Left renal cortex interstitium (tissue), 4 donors: Measurements from ENCODE around the gene BCAS3. TPM values are rescaled to one million over a fixed set of nuclear protein-coding genes. Genes with fewer than 3 reads are reported as not detected.
"Not testable (repeated sequence)": the region's sequence is repeated elsewhere in the genome, so short reads cannot be mapped to it uniquely, and the experiment has no call there.

Experiments used
- DNase-seq, 4 donors: peaks; one replicate each; pipeline ENCODE4 v3.0.0-alpha.2; 2013; ENCODE audit warnings: low read depth in 4 of 4, low spot score in 2 of 4, missing footprints in 1 of 4
- polyA plus RNA-seq, 4 donors: library from polyadenylated mRNA; unstranded; fragments of 120-200 nt; gene quantifications; one replicate each; pipeline ENCODE4 v1.2.1, GENCODE V29; 2013; ENCODE audit not compliant: insufficient read length in 4 of 4

Gene BCAS3
- 10 to 100 TPM; 28.0 to 30.8 (median 29.6) TPM for polyA plus RNA-seq

DNA sequence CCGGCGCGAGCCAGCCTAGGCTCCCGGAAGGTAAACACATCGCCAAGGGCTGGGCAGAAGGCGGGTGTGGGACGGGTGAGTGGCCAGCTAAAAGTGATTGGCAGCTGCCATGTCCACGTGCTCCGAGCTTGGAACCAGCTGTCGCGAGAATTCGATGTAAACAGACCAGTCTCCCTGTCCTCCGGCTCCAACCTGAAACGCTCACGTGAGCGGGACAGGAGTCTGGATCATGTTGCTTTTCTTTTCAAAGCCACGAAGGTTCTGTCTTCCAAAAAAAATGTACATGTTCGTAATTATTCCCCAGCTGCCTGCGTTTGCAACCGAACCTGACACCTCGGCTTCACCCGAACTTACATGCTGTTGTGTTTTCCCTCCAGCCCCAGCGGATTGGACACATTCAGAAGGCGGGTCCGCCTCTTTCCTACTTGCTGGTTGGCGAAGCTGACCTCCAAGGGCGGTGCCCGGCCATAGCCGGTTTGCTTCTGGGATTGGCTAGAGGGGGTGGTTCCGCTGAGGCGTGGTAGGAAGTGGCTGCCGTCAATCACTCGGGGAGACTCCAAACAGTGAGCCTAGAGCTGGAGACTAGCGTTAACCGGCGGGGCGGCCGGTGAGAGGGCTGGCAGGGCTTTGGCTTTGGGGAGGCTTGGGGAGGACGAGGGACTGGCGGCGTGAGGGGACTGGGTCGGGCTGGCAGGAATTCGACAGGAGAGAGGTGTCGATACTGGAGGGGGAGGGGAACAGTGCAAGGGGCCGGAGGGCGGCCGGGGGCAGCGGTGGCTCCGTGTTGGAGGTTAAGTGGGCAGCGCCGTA lies at the start of gene BCAS3:
BCAS3 (plus strand) TSS at position 544 of the 810 bp plus-strand sequence.
- peak; percentile 94 to 100 (median 98) for DNase-seq

DNA sequence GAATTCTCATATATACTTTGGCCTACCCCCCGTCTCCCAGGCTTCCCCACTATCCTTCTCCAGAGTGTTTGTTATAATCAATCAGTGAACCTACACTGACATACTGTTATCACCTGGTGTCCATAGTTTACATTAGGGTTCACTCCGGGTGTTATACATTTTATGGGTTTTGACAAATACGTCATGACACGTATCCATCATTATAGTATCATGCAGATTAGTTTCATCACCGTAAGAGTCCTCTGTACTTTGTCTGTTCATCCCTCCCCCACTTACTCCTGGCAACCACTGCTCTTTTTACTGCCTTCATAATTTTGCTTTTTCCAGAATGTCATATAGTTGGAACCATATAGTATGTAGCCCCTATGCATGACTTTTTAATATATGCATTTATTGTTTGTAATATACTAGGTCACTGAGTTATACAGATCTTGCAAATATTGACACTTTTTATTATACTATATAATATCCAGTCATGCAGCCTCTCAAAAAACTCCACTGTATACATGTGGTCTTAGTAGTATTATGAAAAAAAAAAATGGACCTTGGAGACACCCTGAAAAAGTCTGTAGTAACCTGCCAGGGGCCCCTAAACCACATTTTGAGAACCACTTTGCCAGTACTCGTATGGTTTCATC lies 49.3 kb upstream of the BCAS3 start:
- no peak for DNase-seq

DNA sequence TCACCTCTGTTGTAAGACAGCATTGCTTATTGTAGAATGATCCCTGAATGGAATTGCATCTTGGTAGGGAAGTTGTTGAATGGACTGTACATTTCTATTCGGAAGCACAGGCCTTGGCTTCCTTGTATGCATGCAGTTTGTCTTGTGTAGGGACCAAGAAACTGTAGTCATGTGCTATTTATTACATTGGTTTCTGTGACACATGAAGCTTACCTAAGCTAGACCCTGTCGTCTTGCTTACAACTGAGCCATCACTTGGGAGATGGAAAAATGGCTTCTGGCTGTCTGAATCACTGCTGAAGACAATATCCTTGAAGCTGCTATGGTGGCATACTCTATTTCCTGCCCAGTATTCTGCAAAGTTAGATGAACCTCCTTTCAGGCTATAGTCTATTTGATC lies 48.5 kb upstream of the BCAS3 start:
- no peak for DNase-seq

DNA sequence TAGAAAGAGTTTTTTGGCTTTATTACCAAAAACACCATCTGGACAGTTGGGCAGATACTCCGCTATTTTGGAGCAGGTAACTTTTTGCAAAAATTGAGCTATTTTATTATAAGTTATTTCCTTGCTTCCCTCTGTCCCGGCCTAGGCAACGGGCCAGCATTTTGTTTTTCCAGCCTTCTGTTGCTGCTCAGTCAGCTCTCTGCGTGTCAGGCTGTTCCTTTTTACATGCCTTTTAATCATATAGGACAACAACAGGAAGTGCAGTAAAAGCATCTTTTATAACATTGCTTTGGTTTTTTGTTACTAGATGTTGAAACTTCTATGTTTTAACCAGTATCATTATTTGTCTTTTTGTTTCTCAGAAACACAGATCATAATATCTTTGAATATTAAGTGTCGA lies 47.3 kb upstream of the BCAS3 start:
- no peak for DNase-seq

DNA sequence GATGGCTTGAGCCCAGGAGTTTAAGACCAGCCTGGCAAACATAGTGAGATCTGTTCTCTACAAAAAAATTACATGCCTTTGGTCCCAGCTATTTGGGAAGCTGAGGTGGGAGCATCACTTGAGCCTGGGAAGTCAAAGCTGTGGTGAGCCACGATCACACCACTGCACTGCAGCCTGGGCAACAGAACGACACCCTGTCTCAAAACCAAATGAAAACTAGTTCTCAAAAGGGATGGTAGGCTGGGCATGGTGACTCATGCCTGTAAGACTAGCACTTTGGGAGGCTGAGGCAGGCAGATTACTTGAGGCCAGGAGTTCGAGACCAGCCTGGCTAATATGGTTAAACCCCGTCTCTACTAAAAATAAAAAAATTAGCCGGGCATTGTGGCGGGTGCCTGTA lies 46.5 kb upstream of the BCAS3 start:
- no peak for DNase-seq

DNA sequence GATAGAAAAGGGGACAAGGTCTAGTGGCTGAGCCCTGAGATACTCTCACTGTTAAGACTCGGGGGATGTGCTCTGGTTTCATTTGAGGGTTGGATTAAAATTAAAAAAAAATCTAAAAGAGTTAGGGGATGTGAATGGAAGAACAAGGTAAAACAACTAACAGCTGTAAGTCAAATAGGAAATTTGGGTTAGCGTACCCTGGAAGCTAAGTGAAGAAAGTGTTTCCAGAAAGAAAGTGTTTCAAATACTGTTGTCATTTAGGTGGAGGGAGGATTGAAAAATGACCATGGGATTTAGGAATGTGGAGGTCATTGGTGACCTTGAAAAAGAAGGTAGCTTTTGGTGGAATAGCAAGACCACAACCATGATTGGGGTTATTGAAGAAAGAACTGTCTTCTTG lies 40.0 kb upstream of the BCAS3 start:
- no peak for DNase-seq

DNA sequence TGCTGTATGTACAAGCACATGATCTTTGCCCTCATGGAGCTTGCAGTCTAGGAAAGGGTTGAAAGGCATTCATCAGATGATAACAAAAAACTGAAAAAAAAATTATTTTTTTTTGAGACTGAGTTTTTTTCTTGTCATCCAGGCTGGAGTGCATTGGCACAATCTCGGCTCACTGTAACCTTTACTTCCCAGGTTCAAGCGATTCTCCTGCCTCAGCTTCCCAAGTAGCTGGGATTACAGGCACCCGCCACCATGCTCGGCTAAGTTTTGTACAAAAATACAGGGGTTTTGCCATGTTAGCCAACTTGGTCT lies 38.7 kb upstream of the BCAS3 start:
- no peak for DNase-seq

DNA sequence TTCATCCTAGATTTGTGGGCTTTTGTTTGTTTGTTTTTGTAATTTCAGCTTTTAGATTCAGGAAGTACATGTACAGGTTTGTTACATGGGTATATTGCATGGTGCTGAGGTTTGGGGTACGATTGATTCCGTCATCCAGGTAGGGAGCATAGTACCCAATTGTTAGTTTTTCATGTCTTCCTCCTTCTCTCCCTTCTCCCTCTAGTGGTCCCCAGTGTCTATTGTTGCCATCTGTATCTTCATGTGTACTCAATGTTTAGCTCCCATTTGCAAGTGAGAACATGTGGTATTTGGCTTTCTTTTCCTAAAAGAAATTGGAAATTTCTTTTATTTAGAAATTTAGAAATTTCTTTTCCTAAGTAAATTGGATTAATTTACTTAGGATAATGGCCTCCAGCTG lies 37.1 kb upstream of the BCAS3 start:
- no peak for DNase-seq

DNA sequence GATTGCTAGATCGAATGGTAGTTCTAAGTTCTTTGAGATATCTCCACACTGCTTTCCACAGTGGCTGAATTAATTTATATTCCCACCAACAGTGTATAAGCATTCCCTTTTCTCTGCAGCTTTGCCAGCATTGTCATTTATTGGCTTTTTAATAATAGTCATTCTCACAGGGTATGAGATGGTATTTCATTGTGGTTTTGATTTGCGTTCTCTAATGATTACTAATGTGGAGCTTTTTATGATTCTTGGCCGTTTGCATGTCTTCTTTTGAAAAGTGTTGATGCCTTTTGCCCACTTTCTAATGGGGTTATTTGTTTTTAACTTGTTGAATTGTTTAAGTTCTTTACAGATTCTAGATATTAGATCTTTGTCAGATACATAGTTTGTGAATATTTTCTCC lies 36.5 kb upstream of the BCAS3 start:
- no peak for DNase-seq

DNA sequence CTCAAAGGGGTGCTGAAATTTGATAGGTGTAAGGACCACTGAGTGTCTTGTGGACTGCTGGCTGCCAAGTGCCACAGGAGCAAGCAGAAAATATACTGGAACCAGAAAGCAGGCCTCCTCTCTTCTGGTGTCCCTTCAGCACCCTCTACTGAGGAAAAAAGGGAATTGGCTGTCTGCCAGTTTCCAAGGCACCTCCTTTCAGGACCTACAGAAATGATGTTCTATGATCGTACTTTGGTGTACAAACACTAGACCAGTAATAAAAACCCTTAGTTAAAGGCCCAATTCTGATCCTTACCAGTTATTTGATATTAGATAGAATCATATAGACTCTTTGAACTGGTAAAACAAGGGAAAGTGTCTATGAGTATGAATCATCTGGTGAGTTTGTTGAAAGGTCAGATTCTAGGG lies 35.8 kb upstream of the BCAS3 start:
- DNase-seq, result peak; percentile 39 to 52 (median 41)

DNA sequence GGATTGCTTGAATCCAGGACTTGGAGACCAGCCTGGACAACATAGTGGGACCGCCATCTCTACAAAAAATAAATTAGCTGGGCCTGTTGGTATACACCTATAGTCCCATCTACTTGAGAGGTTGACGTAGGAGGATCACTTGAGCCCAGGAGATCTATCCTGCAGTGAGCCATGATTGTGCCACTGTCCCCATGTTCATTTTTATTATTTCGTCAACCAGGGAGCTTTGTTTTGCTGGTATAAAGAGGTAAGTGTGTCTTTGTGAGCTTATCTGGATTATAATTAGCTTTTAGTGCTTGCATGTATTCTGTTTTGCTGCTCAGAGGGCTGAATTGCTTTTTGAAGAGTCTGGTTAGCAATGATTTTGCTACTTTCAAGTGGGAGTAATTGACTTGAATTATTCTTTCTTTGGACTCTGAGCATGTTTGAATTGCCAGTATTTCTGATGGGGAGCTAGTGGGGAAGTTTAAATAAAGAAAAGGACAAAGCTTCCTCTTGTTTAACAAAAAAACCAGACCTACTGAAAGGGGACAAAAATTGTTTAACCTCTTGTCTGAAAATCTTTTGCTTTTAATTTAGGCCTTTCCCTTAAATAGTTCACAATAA lies 31.6 kb upstream of the BCAS3 start:
- DNase-seq, result no peak

DNA sequence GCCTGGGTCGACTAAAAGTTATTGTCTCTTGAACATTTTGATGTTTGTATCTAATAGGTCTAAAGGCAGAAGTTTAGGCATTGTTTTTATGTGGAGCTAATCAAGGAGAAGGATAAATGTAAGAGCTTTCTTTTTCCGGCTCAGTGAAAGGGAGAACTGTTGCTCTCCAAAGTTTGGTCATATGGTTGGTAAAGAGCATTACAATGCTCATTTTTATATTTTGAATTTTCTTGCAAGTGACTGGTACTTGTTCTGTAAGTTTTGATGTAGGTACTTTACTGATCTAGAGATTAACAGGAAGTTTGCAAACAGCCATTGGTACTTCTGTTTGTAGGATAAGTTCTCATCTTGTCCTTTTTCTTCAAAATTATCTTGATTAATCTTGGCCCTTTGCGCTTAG lies 30.9 kb upstream of the BCAS3 start:
- no peak for DNase-seq

DNA sequence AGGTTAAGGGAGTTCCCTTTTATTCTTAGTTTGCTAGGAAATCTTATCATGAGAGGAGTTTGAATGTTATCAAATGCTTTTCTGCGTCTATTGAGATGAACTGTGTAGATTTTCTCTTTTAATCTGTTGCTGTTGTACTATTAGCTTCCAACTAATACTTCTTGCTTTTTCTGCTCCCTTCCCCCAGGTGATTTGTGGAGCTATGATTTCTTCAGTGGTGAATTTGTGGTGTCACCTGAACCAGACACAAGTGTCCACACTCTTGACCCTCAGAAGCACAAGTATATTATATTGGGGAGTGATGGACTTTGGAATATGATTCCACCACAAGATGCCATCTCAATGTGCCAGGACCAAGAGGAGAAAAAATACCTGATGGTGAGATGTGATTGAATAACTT lies 29.9 kb upstream of the BCAS3 start:
- DNase-seq, result no peak

DNA sequence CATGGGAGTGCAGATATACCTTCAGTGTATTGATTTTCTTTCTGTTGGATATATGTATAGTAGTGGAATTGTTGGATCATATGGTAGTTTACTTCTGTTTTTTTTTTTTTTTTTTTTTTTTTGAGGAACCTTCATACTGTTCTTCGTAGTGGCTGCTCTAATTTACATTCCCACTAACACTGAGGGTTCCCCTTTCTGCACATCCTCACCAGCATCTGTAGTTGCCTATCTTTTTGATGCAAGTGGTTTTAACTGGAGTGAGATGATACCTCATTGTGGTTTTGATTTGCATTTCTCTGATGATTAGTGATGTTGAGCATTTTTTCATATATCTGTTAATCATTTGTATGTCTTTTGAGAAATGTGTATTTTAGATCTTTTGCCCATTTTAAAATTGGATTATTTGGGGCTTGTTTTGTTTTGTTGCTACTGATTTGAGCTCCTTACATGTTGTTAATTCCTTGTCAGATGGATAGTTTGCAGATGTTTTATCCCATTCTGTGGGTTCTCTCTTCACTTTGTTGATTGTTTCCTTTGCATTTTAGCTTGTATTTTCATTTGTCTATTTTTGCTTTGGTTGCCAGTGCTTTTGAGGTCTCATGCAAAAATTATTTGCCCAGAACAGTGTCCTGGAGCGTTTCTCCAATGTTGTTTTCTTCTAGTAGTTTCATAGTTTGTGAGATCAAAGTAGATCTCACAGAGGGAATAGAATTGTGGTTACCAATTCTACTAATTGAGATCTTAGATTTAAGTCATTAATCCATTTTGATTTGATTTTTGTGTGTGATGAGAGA lies 25.0 kb upstream of the BCAS3 start:
- no peak for DNase-seq

DNA sequence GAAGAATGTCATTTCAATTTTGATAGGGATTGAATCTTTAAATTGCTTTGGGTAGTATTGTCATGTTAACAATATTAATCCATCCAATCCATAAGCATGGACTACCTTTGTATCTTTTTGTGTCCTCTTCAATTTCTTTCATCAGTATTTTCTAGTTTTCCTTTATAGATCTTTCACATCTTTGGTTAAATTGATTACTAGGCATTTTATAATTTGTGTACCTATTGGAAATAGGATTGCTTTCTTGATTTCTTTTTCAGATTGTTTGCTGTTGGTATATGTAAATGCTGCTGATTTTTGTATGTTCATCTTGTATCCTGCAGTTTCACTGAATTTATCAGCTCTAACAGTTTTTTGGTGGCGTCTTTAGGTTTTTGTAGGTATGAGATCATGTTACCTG lies 24.1 kb upstream of the BCAS3 start:
- DNase-seq, result no peak

DNA sequence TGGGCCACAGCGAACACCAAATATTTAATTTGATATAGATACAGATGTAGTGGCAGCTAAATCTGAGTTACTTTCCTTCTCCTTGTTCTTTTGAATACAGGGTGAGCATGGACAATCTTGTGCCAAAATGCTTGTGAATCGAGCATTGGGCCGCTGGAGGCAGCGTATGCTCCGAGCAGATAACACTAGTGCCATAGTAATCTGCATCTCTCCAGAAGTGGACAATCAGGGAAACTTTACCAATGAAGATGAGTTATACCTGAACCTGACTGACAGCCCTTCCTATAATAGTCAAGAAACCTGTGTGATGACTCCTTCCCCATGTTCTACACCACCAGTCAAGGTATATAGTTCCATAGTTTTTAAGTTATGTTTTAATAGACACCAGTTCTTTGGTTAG lies 21.2 kb upstream of the BCAS3 start:
- DNase-seq, result no peak

DNA sequence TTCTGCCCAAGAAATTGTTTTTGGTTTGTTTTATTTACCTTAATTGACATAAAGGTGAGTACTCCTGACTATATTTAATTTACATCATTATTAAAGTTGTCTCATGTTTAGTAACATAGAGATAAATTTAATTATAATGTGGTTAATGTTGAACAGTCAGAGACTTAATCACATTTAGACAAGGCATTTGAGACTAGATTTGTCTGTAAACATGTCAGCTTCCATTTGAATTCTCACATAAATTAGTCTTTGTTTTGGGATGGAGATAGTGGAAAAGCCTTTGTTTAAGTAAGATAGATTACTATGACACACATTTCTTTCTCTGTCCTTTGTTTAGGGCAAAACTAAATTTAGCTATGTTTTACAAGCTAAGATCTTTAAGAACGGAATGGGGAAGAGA lies 18.5 kb upstream of the BCAS3 start:
- DNase-seq, result no peak

DNA sequence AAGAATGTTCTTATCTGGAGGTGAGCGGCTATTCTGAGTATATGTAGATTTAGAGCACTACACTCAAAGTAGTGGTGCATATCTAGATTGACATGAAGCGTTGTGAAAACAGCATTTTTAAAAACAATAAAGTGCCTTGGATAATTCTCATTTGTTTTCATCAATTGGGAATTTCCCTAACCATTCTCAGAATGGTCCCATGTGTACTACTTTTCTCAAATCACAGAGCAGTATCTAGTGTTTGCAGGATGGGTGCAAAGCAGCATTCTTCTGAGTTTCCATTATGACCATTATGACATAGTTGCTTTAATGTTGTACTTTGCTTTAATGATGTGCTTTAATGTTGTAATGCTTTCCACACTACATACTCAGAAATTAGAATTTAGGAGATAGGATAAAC lies 16.2 kb upstream of the BCAS3 start:
- DNase-seq, result no peak

DNA sequence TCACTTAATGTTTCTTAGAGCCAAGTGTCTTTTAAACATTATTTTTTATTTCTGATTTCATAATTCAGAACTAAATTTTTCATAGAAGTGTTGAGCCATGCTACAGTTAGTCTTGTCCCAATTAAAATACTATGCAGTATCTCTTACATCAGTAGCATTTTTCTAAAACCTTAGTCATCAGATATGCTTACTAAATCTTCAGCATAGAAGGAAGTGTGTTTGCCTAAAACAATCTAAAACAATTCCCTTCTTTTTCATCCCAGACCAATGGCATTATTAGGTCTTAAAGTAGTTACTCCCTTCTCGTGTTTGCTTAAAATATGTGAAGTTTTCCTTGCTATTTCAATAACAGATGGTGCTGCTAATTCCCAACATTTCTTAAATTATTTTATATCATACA lies 13.6 kb upstream of the BCAS3 start:
- DNase-seq, result no peak

DNA sequence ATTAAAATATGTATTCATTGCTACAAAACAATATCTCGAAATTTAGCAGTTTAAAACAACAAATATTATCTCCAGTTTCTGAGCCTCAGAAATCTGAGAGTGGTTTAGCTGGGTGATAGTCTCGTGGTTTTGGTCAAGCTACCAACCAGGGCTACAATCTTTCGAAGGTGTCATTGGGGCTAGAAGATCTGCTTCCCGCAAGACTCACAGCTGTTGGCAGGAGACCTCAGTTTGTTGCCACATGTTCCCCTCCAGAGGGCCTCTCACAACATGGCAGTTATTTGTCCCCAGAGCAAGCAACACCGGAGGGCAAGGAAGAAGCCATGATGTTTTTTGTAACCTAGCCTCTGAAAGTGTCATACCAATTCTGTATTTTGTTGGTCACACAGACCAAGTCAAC lies 12.0 kb upstream of the BCAS3 start:
- no peak for DNase-seq

DNA sequence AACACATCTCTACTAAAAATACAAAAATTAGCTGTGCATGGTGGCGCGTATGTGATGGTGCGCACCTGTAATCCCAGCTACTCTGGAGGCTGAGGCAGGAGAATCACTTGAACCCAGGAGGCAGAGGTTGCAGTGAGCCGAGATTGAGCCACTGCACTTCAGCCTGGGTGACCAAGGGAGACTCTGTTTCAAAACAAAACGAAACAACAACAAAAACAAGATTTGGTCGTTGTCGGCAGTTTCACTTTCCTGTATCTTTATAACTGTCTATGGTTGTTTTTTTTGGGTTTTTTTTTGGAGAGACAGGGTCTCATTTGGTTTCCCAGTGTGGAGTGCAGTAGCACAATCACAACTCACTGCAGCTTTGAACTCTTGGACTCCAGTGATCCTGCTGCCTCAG lies 8.9 kb upstream of the BCAS3 start:
- not testable (repeated sequence) for DNase-seq
